GM19035 (cell line): ENCODE data around the gene AOPEP.

ENCODE experiments used
- ATAC-seq: cut with Tn5 transposase; IDR thresholded peaks from one replicate; pipeline ENCODE4 v1.9.1; 2021; ENCODE audit not compliant: unreplicated experiment

AOPEP gene

DNA sequence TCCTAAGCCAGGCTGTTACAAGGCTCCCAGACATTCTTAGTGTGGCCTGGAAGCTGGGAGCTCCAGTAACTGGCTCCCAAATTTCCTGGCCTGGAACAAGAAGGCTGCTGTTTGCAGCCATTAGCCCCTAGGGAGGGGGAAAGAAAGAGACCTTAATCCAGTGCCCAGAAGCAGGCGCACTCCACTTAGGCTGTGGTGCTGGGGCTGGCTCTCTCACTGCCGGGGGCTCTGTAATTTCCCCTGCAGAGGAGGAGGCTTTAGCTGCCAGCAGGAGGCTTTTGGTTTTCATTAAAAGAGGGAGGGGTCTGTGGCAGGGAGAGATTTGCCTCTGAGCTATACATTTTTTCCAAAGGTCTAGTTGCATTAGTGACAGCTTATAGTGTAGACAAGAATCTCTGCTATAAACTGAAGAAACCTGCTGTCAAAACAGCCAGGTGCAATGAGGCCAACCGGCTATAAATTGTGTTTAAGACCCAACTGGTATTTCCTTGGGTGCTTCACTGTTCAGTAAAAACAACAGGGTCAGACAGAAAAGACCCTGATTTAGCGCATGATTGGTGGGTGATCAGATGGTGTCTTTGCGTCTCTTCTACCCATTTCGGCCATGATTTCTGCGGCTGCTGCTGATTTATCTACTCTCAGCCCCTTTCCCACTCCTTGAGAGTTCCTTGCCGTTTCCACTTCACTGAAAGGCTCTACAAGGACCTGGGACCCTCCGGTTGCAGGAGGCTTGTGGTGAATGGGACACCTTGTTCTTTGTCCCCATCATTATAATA is 254.6 kb downstream of the AOPEP start:
- ATAC-seq = no peak

DNA sequence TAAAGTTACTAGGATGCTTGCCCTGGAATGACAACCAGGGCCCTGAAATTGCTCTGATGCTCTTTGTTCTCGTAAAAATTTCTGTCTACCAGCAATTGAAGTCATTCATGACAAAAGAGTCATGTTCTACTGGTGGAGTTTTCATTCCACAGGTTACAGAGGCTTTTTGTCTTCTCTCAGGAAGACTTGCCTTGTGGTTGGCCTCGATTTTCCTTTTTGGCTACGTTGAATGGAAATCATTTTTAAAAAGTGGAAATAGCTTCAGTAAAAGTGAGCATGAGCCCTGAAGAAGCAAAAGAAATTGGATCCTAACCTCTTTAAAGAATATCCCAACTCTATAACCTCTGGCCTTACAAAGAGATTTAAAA is 255.2 kb downstream of the AOPEP start:
- no peak for ATAC-seq

DNA sequence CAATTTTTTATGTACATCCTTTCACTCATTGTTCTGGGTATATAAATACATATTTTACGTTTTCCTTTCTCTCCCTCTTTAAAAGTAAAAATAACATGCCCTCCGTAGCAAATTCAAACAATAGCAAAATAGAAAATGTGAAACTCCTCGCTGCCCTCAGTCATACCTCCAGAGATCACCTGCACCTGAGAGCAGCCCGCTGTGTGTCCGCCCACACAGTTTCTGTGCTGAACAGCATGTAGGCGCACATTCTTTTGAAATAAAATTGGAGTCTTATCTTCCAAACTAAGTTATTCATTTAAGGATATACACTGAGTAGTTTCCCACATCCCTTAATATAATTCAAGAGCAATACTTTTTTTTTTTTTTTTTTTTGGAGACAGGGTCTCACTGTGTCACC is 255.7 kb downstream of the AOPEP start:
- no peak for ATAC-seq

DNA sequence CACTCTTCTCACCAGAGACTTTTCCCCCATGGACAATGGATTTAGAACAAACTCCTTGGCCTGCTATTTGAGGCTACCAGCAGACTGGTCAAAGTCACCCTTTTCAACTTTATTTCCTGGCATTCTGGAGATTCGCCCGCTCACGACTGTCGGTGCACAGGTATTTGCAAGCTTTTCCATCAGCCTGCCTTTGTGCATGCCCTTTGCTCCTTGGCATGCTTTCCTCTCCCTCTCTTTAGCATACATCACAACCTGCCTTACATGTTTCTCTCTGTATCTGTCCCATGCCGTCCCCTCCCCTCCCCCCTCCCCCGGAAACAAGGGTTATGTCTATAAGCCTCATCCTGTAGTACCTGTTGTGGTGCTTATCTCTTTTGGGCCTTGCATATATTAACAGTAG is 257.1 kb downstream of the AOPEP start:
- ATAC-seq = no peak

DNA sequence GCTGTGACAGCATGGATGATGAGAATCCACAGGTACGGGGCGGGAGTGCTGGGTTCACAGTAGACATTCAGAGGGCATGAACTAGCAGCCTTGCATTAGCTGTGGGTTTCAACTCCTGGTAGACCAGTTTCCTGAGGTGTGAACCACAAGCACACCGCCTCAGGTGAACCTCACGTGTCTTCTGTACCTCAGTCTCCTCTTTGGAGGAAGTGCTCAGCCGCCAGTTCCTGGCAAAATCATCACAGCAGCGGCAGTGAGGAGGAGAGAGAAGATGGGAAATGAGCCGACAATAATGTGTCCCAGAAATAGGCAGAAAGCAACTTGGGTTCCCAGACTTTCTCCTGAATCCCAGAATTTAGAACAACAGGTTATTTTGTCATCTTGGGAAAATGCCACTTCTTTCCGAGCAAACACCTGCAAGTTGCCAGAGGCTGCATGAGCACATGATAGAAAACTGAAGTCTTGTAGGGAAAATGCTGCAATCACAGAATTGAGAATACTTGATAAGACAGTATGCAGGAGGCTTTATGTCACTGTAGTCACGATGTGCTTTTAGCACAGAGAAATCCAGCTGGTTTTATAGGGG is 258.5 kb downstream of the AOPEP start:
- ATAC-seq = no peak

DNA sequence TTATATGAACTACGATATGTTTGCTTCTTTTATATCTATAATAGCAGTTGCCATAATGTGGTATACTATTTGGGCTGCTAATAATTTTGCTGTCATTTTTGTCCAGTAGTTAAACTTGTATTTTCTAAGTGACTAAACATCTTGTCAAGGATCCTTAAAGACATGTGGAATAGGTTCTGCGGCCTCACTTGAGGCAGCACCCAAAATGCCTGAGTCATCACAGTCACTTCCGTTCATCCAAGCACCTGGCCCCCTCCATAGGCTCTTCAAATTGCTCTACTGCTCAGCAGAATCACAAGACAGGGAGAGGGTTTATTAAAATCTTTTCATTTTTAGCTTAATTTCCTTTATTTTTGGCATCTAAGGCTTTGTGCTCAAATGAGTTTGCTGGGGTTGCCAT is 259.1 kb downstream of the AOPEP start:
- no peak for ATAC-seq

DNA sequence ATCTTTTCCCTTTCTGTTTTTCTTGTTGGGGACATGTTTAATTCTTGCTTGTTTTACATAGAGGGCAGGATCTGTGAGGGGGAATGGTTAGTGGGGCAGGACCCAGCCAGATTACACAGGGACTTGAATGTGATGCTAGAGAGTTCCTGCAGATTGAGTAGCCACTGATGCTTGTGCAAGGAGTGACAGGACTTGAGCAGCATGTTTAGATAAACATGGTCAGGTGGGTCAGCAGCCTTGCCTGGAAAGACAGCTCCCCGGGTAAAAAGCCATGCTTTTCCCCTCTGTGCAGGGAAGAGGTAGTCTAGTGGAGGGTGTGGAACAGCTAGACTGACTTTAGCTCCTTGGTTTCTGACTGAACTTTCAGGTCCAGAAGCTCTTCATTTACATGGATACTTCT is 261.2 kb downstream of the AOPEP start:
- no peak for ATAC-seq

DNA sequence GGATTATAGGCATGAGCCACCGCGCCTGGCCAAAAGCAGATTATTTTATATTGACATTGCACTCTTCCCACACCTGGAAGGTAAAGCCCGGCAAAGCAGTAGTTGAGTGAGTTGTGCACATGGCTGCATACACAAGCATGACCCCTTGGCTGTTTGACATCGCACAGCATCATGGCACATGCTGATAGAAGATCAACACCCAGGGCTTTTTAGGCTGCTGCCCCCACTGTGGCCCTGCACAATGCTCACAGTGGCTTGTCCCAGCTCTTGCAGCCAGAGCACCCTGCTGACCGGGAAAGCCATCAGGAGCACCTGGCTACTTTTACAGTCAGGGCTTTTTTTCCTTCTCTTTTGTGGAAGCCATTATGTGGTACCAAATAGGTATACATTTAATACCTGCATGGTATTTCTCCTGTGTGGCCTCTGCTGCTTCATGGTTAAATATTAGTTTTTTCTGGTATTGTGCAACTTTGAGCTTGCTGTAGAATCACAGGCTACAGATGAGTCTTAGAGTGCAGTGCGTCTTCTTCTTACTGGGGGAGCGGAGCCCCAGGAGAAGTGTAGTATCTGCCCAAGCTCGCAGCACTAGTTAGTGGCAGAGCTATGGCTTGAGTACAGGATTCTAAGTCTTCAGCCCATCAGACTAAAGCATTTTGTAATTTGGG is 264.5 kb downstream of the AOPEP start:
- ATAC-seq = no peak

DNA sequence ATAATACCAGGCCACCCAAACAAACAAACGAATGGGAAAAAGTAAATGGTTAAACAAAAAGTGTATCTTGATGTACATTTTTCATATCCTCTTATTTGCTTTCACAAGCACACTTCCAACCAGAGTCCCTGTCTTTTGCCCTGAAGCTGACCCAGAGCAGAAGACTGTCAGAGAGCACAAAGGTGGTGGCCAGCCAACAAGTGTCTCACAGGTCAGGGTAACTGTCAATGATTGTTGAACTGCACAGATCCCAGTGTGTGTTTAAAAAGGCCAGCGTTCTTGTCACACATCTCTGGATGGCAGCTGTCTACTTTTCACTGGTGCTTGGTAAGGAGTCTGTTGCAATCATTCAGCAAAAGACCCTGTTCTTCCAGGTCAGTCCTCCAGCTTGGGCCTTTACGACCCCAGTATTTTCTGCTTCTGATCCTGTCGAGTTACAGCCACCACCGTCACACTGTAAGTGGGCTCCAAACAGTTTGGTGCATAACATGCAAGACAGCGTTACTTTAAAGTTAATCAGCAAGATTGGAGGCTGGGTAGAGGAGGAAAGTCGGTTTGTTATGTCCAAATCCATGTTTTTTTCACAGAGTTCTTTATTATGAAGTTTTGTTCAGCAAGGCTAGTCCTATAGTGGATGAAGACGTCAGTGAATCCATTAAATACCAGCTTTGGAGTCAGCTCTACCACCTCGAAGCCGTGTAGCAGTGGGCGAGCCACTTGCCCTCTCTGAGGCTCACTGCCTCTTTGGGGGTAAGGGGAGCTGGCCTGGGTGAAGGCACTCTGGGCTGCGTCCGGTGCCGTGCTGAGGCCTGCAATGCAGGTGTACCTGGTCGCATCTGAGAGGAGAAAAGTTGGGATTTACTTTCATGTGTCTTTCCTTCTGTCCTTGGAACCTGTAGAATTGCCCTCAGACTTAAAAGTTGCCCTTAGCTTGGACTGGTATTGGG is 265.7 kb downstream of the AOPEP start:
- ATAC-seq = no peak

DNA sequence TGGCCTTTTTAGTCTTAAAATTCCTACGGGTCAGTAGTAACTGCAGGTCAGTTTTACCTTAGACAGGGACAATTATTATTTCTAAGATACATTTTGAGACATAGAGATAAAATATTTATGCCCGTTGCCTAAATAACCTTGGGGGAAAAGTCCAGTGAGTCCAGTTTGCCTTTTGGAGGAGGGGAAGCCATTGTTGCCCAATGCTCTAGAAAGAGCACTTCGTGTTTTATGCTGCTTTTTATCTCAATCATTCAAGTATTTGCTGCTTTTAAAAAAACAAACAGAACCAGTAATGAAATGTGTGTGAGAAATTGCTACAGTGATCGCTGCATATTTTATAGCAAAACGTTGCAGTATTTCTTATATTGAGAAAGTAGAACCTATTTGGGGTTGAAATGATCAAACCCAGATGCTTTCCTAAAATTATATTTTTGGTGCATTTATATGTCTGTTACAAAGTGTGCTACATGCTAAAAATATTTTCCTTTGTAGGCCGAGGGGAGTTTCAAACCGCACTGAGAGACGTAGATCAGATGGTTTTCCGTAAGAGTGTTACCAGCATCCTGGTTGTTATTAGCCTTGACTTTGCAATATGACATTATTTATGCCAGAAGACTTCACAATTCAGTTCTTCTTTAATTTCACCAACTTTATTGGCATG is 266.8 kb downstream of the AOPEP start:
- ATAC-seq = no peak

DNA sequence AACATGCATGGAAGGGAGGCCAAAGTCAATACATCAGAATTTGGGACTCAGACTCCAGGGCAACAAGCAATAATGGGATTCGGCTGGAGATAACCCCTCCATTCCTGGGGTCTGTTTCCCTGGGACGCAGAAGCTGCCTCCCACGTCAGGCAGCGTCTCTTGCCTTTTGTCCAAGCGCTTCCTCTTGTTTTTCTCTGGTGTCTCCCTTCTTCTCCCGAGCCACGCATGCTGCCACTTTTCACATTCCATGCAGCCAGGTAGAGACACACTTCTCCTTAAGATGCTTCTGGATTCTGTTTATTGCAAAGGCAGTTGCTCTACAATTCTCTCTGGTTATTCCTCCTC is 267.3 kb downstream of the AOPEP start:
- ATAC-seq = no peak

DNA sequence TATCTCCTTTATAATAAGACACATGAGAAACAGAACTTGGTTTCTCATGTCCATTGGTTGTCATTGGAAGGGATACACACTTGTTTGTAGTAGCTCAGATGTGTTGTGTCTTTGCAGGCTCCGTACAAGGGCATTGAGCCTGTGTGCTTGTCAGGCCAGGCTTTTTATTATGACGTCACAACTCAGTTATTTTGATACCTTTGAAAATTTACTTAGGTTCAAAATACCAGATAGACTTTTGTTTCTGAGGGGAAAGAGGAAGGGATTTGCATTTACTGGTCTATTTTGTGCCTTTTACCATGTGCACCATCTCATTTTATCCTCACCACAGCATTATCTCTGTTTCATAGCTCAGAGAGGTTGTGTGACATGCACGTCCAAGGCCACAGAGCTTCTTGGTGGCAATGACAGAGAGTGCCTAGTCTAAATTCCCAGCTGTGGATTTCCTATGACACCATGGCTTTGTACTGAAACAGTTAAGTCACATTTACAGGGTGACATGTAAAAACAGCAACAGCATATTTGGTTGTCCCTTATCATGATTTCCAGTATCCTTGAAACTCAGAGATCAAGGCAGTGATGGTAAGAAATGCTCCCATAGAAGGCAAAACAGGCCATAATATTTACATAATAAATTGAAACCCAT is 268.7 kb downstream of the AOPEP start:
- no peak for ATAC-seq

DNA sequence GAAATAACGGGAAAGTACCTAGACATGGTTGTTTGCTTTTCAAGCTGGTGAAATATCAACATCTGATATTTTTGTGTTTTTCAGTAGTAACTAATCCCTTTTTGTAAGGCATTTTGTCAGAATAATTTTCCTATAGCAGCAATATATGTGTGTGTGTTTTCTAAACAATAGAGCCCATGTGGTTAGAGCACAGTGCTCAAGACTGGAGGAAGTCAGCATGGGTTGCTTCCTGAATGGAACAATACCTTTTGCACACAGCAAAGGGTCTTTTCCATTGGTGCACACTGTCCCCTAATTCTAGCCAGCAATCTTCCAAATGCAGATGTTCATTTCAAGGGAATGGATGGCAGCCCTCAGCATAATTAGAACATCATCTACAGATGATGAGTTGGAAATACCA is 270.1 kb downstream of the AOPEP start:
- no peak for ATAC-seq

DNA sequence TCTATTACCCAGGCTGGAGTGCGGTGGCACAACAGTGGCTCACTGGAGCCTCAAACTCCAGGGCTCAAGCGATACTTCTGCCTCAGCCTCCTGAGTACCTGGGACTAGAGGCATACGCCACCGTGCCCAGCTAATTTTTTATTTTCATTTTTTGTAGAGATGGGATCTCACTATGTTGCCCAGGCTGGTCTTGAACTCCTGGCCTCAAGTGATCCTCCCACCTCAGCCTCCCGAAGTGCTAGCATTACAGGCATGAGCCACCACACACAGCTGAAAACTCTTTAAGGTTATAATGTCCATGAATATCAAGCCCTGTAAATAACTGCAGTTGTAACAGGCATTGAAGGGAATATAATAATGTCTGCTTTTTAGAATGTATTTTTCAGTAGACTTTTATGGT is 271.2 kb downstream of the AOPEP start:
- ATAC-seq = no peak

DNA sequence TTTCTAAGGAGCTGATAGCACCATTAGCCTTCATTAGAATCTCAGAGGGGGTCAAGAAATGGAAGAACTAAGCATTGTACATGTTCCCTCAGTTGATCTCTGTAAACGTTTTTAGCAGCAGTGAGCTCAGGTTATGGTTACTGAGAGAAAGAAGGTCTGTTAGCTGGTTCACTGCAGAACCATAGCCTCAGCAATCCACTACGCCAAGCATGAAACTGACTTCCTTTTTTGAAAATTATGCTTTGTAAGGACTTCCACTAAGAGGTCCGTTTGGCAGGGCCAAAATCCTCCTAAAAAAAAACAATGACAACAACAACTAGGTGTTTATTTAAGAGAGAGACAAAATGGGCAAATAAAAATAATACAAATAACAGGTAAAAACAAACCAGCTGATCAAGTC is 273.3 kb downstream of the AOPEP start:
- ATAC-seq = no peak

DNA sequence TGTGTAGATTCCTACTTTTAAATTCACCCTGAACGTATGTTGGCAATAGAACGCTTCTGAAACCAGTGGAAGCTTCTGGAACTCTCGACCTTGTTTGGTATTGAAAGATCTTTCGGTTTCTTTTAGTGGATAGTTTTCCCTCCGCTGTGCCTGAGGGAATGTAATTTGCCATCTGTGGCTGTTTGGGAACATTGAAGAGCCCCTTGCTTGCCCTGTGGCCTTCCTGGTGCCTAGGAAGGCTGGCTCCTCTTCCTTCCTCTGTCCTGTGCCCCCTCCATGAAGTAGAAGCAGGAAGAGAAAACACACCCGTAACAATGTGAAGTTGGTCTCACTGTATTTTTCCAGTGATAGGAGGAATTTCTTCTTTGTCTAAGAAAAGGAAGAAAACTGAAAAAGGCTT is 274.3 kb downstream of the AOPEP start:
- no peak for ATAC-seq

DNA sequence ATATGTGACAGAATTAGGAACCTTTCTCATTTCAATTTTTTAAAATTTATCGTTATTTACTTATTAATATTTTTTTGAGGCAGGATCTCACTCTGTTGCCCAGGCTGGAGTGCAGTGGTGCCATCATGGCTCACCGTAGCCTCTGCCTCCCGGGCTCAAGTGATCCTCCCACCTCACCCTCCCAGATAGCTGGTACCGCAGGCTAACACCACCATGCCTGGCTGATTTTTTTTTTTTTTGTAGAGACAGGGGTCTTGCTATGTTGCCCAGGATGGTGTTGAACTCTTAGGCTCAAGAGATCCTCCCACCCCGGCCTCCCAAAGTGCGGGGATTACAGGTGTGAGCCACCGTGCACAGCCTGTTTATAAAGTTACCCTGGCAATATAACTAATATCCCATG is 275.2 kb downstream of the AOPEP start:
- ATAC-seq = no peak

DNA sequence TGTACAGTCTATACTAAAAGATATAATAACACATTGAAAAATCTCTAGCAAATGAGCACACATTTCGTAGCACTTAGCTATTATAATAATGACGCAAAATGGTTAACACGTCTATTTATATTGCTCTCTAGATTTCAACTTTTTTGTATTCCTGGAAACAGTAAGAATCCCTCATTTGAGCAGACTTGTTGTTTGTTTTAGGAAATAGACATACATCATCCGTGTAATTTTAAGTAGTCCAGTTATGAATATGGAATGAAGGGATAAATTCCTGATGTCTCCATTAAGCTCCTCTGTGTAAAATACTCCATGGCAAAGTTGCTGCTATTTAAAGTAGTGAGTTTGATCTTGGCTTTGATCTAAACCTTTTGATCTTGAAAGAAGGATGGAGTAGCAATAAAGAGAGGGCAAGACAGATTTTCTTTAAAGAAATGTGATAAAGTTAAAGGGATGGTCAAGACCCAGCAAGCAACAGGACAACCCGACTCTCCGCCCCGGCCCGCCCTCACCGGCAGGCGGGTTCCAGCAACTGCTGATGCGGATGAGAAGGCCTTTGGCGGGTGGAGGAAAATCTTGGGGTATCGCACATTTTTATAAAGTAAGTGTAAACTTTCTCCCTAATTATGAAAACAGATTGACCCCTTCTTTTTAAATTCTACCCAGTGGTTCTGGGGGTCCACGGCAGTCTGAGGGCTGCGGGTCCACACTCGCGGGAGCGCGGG is 277.4 kb downstream of the AOPEP start:
- no peak for ATAC-seq

DNA sequence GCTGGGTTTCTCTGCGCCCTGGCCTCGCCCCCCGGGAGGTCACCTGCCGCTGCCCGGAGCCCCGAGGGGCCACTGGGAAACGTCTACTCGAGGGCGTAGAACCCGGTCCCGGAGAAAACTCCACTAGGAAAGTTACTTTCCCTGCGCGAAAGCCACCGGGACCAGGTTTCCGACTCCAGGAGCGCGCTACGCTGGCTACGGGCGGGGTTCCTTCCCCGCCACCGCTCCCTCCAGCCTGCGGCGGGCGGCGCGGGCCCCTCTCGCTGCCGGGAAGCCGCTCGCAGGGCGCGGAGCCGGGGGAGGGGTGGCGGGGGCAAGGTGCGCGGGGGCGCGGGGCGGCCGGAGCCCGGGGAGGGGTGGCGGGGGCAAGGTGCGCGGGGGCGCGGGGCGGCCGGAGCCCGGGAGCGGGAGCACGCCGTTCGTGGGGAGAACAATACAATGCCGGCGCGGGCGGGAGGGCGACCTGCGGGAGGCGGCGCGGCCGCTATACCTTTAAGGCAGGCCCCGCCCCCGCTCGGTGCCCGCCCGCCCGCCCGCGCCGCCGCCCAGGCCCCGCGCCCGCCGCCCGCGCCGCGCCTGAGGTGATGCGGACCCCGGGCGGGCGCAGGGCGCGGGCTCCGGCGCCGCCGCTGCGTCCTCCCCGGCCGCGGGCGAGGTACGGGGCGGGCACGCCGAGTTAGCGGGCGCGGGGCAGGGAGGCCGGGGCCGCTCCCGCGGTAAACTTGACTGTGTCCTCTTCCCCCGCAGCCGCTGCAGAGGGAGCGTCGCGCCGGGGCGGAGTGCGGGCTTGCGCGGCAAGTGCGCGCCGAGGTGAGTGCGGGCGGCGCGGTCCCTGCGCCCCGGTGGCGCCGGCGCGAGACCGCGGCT is 278.1 kb downstream of the AOPEP start:
- ATAC-seq = peak; percentile 71
